HEK293T (cell line): ENCODE results near the gene BTBD7.

Experiments used
- CTBP1 ChIP-seq: fragments of 450-650 bp; IDR thresholded peaks from 2 replicates; pipeline ENCODE4 v1.6.1; 2016; ENCODE audit warnings: borderline replicate concordance
- FOXA1 ChIP-seq: fragments of 450-650 bp; IDR thresholded peaks from 2 replicates; pipeline ENCODE4 v1.6.1; 2016; ENCODE audit warnings: mild to moderate bottlenecking
- FOXM1 ChIP-seq: fragments of 450-650 bp; IDR thresholded peaks from 2 replicates; pipeline ENCODE4 v1.6.1; 2017; ENCODE audit warnings: mild to moderate bottlenecking, borderline replicate concordance
- HDGF ChIP-seq: fragments of 450-650 bp; IDR thresholded peaks from 2 replicates; pipeline ENCODE4 v1.6.1; 2017; ENCODE audit warnings: antibody characterized with exemption, borderline replicate concordance
- L3MBTL2 ChIP-seq: fragments of 450-650 bp; conservative IDR thresholded peaks from 2 replicates; pipeline ENCODE4 v1.6.1; 2016; ENCODE audit warnings: mild to moderate bottlenecking
- LEF1 ChIP-seq: fragments of 450-650 bp; IDR thresholded peaks from 2 replicates; pipeline ENCODE4 v1.6.1; 2017; ENCODE audit warnings: mild to moderate bottlenecking, borderline replicate concordance
- NFRKB ChIP-seq: fragments of 450-650 bp; IDR thresholded peaks from 2 replicates; pipeline ENCODE4 v1.6.1; 2016; ENCODE audit warnings: mild to moderate bottlenecking, moderate library complexity
- SUZ12 ChIP-seq: fragments of 450-650 bp; IDR thresholded peaks from 2 replicates; pipeline ENCODE4 v1.6.1; 2016; ENCODE audit warnings: mild to moderate bottlenecking
- TF ChIP-seq, protein P1 (sequence below): fragments of 450-650 bp; IDR thresholded peaks from 2 replicates; pipeline ENCODE4 v1.6.1; 2016

DNA sequence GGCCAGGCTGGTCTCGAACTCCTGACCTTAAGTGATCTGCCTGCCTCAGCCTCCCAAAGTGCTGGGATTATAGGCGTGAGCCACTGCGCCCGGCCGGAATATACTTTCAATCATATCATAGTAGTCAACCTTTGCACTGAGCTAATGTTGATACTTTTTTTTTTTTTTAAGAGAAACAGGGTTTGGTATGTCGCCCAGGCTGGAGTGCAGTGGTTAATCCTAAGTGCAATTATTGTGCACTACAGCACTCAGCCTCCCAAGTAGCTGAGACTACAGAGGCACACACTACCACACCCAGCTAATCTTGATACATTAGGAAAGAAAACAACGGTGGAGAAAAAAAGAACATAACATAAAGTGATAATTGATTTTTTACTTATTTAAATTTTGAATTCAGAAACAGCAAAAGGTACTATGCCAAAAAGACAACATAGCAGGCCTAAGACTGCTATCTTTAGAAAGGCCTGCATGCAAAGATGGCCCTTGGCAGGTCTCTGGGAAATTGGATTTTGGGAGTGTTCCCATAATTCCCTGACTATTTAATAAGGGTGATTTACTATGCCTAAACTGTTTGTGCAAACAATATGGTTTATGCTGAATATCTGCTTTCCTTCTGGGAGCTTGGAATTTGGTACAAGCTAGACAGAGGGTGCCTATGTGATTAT lies 15.5 kb downstream of the BTBD7 start:
- TF ChIP-seq FOXA1, result no peak
- TF ChIP-seq, protein P1, sequence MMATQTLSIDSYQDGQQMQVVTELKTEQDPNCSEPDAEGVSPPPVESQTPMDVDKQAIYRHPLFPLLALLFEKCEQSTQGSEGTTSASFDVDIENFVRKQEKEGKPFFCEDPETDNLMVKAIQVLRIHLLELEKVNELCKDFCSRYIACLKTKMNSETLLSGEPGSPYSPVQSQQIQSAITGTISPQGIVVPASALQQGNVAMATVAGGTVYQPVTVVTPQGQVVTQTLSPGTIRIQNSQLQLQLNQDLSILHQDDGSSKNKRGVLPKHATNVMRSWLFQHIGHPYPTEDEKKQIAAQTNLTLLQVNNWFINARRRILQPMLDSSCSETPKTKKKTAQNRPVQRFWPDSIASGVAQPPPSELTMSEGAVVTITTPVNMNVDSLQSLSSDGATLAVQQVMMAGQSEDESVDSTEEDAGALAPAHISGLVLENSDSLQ, result no peak
- no peak for TF ChIP-seq NFRKB
- TF ChIP-seq CTBP1, result no peak
- no peak for TF ChIP-seq LEF1
- no peak for TF ChIP-seq SUZ12
- no peak for TF ChIP-seq L3MBTL2
- no peak for TF ChIP-seq FOXM1
- no peak for TF ChIP-seq HDGF
